ENCODE data around the gene RNF144A.

The RNF144A gene

GRCh38 chr2:6971502-6971901 is 54.3 kb downstream of the RNF144A start:
- in situ Hi-C loops (cut with MboI; ENCODE audit: low sequenced_read_pairs, unreplicated experiment): no loop called here
- TF ChIP-seq, protein P1, sequence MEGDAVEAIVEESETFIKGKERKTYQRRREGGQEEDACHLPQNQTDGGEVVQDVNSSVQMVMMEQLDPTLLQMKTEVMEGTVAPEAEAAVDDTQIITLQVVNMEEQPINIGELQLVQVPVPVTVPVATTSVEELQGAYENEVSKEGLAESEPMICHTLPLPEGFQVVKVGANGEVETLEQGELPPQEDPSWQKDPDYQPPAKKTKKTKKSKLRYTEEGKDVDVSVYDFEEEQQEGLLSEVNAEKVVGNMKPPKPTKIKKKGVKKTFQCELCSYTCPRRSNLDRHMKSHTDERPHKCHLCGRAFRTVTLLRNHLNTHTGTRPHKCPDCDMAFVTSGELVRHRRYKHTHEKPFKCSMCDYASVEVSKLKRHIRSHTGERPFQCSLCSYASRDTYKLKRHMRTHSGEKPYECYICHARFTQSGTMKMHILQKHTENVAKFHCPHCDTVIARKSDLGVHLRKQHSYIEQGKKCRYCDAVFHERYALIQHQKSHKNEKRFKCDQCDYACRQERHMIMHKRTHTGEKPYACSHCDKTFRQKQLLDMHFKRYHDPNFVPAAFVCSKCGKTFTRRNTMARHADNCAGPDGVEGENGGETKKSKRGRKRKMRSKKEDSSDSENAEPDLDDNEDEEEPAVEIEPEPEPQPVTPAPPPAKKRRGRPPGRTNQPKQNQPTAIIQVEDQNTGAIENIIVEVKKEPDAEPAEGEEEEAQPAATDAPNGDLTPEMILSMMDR (IDR thresholded peaks at IDR 0.05; ENCODE audit: borderline replicate concordance, control extremely low read depth, extremely low read depth, insufficient read depth, missing control alignments): no peak
- DNase-seq (ENCODE audit: low spot score): no peak

- in situ Hi-C loops (cut with MboI; ENCODE audit: low sequenced_read_pairs, unreplicated experiment): no loop called here
- TF ChIP-seq, protein P1 (IDR thresholded peaks at IDR 0.05; ENCODE audit: borderline replicate concordance, control extremely low read depth, extremely low read depth, insufficient read depth, missing control alignments): no peak
- DNase-seq (ENCODE audit: low spot score): no peak
These were observed 55.0 kb downstream of the RNF144A start for GRCh38 chr2:6972067-6972710.

DNA sequence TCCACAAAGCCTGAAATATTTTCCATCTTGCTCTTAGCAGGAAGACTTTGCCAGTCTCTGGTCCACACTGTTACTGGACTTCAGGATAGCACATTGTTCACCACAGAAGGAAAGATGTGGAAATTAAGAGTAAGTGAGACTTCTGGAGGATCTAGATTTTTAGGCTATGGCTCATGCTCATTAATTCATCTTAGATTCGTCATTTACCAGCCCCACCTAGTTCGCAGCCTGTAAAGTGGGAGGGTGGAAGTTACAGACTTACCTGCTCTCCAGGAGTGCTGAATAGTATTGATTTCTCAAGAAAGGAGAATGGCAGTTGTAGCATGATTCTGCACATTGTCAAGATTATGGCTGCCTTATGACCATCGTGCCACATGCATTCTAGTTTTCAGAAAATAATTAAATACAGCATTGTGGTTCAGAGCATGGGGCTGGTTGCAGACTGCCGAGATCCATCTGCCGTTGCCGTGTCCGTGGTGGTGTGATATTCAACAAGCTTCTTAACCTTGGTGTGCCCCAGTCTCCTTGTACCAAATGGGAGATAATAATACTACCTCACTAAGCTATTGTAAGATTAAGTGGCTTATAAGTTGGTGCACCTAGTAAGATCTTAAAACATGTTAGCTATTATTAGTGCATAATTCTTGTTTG is 56.8 kb downstream of the RNF144A start:
- TF ChIP-seq, protein P1 (IDR thresholded peaks at IDR 0.05; ENCODE audit: borderline replicate concordance, control extremely low read depth, extremely low read depth, insufficient read depth, missing control alignments): no peak
- no peak for DNase-seq (ENCODE audit: low spot score)
- in situ Hi-C loops (cut with MboI; ENCODE audit: low sequenced_read_pairs, unreplicated experiment): no loop called here

GRCh38 chr2:6975988-6976387 is 58.8 kb downstream of the RNF144A start:
- in situ Hi-C loops (cut with MboI; ENCODE audit: low sequenced_read_pairs, unreplicated experiment): no loop called here
- no peak for DNase-seq (ENCODE audit: low spot score)
- TF ChIP-seq, protein P1 (IDR thresholded peaks at IDR 0.05; ENCODE audit: borderline replicate concordance, control extremely low read depth, extremely low read depth, insufficient read depth, missing control alignments): no peak

DNA sequence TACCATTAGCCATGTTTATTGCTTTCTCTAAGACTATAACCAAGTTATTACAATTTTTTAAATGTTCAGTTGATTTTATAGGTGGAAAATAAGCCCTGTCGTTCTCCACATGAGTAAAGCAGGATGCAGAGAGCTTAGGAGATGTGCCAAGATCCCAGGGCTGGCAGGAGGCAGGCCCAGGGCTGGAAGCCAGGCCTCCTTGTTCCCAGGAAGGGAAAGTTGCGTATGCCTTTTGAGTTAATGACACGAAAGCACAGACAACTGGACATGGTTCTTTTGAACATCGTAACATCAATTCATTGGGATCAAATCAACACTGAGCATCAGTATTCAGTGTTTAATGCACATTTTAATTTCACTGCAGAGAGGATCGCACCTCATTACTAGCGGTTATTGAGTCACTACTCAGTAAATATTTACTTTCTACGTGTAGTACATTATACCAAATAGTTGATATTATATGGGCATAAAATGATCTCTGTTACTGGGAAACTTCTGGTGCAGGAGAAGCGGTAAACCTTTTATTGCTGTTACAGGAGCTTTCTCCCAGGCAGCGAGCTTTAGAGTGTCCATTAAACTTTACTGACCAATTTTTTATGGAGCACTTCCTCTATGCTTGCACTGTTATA is 60.0 kb downstream of the RNF144A start:
- TF ChIP-seq, protein P1 (IDR thresholded peaks at IDR 0.05; ENCODE audit: borderline replicate concordance, control extremely low read depth, extremely low read depth, insufficient read depth, missing control alignments): no peak
- in situ Hi-C loops (cut with MboI; ENCODE audit: low sequenced_read_pairs, unreplicated experiment): no loop called here
- DNase-seq (ENCODE audit: low spot score): no peak

DNA sequence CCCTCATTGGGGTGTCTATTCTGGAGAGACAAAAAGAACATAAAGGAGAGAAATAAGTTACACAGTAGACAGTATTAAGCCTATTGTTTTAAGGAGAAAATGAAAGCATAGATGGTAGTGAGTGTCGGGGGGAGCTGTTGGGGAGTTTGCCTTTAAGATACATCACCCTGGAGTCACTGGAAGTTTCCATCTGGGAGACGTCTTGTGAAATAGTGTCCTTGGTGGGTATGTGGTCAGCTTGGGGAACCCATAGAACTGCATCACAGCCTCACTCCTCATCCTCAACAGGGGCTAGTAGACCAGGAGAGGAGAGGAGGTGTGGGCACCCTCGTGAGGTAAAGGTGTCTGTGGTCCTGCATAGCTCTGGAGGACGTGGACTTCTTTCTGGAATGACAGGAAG is 60.6 kb downstream of the RNF144A start:
- in situ Hi-C loops (cut with MboI; ENCODE audit: low sequenced_read_pairs, unreplicated experiment): no loop called here
- TF ChIP-seq, protein P1 (IDR thresholded peaks at IDR 0.05; ENCODE audit: borderline replicate concordance, control extremely low read depth, extremely low read depth, insufficient read depth, missing control alignments): no peak
- DNase-seq (ENCODE audit: low spot score): no peak

All from GM13976 (cell line).